Left ventricle myocardium superior (tissue), 1 donor: Measurements from ENCODE around the gene HDAC7. TPM values are rescaled to one million over a fixed set of nuclear protein-coding genes. Genes with fewer than 3 reads are reported as not detected.

Source experiments
- ATAC-seq: fragments of 200-7000 bp; cut with Tn5 transposase; one replicate; pipeline ENCODE4 v1.9.1; 2020; ENCODE audit warnings: mild to moderate bottlenecking, moderate library complexity
- DNase-seq: peaks from one replicate; pipeline ENCODE4 v3.0.0-alpha.2; 2020
- intact Hi-C: fragments of 100-400 bp; cut with micrococcal nuclease; formaldehyde crosslinking; loops from one replicate; pipeline ENCODE4 v1.11.0; 2022
- long read RNA-seq: library from polyadenylated mRNA; unstranded; transcript quantifications from one replicate; pipeline ENCODE4 v2.0.0, GENCODE V29; 2021
- total RNA-seq: library from RNA; stranded (reverse); fragmentation: NEBNext Ultra II Directional; extraction: Animal tissue kit (Norgen Biotek cat#: 25700); gene quantifications from one replicate; pipeline ENCODE4 v1.2.1, GENCODE V29; 2021
- donor health status: DM: no; HTN: yes; CAD: no; lungs with severe emphysema.

The HDAC7 gene
- total RNA-seq = 35.4 TPM
- long read RNA-seq, partial matches to known transcripts = 27 of 34 reads
- long read RNA-seq, other reads (novel, unspliced or antisense) = 6 of 34 reads

DNA sequence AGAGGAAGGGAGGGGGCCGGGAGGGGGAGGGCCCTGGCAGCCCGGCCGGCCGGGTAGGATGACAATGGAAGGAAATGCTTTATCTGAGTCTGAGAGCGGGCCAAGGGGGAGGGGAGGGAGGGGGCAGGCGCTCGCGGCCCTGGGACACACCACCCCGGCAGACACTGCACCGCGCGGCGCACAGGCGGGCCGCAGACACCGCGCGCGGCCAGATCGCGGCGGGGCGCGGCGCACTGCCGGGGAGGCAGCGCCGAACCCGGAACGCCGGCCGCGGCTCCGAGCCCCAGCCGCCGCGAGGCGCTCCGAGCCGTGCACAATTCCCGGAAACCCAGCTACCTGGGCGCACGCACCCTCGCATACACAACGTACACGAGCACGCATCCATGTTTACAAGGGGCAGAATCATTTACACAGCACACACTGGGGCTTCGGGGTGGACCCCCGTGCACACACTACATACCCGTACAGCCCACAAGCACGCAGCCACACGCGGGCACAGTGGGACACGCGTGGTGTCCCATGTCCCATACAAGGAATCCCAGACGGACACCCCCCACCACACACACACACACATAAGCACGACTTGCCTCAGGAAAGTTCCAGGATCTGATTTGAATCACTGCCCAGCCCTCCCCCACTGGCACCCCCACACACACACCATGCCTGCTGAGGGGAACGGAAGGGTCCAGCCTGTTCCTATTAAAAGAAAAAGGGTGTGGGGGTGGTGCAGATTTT is at the start of gene HDAC7:
TSS of gene HDAC7 (minus strand) at position 8 of the 735 bp plus-strand sequence. CDS start 118 bp downstream, outside the sequence.
- ATAC-seq = peak; percentile 70
- intact Hi-C loops = no loop called here
- peak; percentile 94 for DNase-seq

DNA sequence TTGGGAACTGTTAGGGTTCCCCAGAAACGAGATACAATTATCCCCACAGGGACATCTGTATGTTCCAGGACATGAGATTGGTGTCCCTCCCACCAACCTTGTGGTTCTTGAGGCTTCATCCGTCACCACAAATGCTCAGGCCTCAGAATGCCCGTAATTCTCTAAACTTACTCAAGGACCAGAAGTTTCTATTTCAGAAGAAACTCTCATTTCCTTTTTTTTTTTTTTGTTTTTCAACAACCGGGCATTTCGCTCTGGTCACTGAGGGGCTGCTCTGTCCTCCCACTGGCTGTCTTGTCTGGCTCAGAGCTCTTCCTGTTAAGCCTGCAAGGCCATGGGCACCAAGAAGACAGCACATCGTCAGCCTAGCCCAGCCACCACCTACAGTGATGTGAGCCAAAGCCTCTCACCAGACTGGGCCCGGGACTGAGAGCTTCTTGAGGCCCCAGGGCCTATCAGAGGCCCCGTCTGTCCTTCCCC is 48.9 kb upstream of the HDAC7 start:
- intact Hi-C loops = no loop called here
- ATAC-seq (no peak), DNase-seq (no peak)

DNA sequence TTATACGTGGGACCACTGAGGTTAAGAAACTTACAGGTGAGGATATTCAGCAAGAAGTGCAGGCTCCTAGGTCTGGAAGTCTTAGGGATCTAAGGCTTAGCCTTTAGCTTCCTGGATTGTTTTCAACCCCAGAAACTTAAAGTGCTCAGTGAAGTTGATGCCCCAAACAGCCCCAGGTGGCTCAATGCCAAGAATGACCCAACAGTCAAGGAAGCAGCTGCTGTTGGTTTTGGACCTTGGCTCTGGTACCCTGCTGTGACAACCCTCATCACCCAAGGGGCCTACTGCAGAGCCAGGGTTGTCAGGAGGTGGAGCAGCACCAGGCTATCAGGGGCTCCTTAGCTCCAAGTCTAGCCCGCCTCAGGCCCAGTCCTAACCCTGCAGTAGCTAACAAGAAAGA is 48.3 kb upstream of the HDAC7 start:
- no peak for ATAC-seq
- DNase-seq = no peak
- intact Hi-C loops = no loop called here

DNA sequence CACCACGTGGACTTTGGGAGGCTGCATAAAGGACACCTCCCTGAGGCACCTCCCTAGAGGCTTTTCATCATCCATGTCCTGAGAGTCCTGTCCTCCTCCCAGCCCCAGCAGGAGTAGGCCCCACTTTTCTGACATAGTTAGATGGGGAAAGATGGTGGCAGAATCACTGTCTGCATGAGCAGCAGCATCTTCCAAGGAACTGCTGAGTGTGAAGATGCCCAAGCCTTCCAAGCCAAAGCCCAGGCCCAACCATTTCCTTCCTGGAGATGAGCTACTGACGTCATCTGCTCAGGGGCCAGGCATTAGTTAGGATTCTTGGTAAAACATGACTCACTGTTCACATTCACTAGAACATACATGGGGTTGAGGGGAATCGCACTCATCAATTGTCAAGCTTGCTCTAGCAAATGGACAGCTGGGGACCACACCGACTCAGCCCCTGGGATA is 47.8 kb upstream of the HDAC7 start:
- intact Hi-C loops = no loop called here
- ATAC-seq = no peak
- DNase-seq = no peak

DNA sequence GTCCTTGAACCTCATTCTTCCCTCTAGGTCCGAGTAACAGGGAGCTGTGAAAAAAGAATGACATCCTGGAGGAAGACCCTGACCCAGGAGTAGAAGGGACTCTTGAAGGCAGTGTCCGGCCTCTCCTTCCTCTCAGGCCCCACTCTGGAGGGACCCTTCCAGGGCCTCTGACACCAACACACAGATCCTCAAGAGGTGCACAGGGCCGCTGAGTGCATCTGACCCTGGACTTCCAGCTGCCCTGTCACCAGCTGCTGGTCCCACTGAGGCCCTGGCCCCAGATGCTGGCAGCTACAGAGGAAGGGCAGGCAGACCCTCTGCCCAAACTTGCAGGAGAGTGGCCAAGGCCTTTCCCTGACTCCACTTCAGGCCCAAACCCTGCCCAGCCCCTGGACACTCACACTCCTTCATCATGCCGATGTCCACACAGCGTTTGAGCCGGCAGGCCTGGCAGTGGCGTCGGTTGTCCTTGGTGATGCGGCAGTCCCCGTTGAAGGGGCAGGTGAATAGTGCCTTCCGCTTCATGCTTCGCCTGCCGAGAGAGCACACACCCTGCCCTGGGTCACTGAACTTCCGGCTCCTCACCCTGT is 45.0 kb upstream of the HDAC7 start:
- DNase-seq = no peak
- intact Hi-C loops = no loop called here
- ATAC-seq = no peak

DNA sequence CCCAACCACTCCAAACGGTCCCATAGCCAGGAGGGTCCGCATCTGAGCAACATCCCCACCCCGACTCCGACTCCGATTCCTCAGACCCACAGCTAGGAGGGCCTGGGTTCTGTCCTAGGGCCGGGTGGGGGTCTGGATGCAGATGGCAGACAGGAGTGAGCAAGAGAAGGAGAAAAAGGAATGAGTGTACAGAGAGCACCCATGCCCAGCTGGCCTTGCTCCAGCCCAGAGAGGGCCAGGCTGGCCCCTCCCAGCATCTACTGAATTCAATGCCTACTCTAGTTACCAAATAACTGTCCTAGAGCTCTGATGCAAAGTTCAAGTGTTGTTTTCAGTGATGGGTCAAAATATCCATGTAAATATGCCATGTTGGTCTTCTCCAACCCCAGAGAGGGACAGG is 44.3 kb upstream of the HDAC7 start:
- no peak for ATAC-seq
- intact Hi-C loops = no loop called here
- no peak for DNase-seq

DNA sequence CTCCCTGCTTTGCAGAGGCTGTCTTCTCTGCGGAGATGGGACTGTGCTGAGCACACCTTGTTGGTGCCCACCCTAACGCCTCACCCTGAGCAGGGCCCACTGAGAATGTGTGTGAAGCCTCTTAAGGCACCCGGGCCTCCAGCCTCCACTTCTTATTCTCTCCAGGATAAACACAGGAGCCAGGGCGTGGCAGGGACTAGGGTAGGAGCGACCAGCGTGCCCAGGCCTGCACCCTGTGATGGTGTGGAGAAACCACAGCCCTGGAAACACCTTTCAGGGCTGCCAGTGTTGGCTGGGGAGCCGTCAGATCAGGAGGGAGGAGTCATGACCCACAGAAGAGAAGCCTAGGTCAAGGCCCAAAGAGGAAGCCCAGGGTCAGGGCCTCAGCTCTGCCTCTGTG is 43.8 kb upstream of the HDAC7 start:
- ATAC-seq = no peak
- intact Hi-C loops = no loop called here
- no peak for DNase-seq

DNA sequence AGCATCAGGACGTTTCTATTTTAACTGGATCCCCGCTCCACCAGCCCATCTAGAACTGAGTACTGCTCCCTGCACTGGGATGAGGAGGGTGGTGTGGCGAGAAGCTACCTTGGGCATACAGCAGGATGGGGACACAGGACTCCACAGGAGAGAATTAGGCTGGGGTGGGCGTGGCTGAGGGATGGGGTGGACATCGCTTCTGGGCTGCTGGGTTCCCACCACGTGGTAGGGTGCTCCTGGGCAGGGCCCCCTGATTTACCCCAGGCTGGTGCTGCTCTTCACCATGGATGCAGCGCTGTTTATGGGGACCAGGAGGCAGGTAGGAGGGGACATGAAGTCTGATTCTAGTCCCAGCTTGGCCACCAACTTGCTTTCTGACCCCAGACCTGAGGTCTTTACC is 43.2 kb upstream of the HDAC7 start:
- intact Hi-C loops = no loop called here
- ATAC-seq (no peak), DNase-seq (no peak)

DNA sequence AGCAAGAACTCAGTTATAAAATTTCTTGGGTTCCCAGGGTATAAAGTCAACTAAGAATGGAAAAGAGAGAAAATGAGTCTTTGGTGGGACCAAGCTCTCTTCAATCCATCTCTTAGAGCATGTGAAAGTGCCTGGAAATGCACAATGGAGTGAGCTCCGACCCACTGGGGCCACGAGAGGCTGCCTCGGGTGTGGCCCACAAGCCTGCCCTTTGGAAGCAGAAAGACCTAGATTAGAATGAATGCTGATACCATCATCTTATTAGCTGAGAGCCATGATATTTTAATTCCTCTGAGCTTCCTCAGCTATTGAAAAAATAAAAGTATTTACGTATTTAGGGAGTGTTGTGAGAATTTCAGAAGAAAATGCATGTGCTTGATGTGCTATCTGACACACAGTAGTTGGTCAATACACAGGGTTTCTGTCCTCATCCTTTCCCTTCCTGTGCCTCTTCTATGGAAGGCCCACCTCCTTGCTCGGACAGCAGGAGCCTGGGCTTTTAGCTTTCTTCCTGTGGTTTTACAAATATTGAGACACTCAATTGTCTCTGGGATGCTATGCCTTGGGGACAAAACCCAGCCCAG is 42.6 kb upstream of the HDAC7 start:
- no peak for ATAC-seq
- intact Hi-C loops = no loop called here
- no peak for DNase-seq

DNA sequence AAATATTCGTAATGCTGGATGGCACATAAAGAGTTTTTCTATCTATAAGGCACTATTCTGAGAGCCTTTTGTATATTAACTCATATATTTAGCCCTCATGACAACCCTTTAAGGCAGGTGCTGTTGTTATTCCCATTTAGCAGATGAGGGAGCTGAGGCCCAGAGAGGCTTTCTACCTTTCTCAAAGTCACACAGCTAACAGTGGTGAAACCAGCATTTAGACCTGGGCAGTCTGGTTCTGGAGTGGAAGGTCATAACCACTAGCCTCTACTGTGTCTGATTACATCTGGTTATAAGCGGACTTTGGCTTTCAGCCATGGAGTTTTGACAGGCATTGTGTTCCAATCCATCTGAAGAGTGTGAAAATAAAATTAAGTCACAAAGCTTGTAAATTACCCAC is 41.2 kb upstream of the HDAC7 start:
- intact Hi-C loops = no loop called here
- DNase-seq = no peak
- ATAC-seq = no peak

DNA sequence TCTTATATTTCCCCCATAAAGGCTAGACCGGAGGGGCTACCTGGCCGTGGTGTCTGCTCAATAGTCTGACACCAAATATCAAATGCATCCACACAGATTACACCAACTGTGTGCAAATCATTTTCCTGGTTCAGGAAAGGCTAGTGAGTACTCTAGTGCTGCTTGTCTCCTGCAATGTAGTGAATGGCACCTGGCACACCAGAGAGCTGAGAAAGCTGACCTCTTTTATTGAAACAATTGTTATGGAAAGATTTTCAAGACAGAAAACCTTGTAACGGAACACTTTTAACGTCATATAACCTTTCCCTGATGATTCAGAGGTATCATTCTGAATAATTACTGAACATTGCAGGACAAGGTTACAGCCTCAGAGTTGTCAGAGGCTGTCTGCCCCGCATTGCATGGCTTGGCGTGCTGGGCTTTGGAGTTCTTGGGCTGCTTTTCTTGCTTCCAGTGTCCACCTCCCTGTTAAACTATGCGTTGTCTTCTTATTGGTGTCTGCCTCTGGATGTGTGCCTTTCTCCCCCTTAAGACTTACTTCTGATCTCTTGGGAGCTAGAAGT is 40.7 kb upstream of the HDAC7 start:
- ATAC-seq (no peak), DNase-seq (no peak)
- intact Hi-C loops = no loop called here

DNA sequence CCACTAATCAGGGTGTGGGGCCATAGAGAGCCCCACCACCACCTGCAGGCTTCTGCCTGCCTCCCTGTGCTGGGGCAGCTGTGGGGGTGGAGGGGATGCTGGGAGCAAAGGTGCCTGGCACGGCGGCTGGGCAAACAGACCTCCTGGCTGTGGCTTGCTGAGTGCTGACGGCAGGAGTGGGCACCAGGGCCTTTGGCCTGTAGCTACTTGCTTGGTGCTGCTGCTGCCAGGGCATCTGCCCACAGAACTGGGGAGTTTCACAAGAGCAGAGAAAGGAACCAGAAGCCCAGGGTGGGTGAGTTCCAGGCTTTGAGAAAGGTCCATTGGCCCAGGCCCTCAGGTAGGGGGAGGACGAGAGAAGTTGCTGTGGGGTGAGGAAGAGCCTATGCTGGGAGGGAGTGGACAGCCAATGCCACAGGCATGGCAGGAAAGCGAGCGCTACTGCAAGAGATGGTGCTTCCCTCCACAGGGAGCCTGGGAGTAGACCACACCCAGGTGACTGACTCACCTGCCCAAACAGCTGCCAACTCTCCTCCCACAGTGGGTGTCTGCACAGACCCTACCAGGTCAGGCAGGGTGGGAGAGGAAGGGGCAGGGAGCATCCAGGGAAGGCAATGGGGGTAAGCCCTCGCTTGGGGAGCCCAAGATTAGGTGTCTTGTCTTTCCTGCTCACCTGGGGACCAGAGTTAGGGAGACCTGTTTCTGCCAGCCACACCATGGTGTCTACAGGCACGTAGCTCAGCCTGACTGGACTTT is 39.0 kb upstream of the HDAC7 start:
- DNase-seq (no peak), ATAC-seq (no peak)
- intact Hi-C loops = no loop called here

DNA sequence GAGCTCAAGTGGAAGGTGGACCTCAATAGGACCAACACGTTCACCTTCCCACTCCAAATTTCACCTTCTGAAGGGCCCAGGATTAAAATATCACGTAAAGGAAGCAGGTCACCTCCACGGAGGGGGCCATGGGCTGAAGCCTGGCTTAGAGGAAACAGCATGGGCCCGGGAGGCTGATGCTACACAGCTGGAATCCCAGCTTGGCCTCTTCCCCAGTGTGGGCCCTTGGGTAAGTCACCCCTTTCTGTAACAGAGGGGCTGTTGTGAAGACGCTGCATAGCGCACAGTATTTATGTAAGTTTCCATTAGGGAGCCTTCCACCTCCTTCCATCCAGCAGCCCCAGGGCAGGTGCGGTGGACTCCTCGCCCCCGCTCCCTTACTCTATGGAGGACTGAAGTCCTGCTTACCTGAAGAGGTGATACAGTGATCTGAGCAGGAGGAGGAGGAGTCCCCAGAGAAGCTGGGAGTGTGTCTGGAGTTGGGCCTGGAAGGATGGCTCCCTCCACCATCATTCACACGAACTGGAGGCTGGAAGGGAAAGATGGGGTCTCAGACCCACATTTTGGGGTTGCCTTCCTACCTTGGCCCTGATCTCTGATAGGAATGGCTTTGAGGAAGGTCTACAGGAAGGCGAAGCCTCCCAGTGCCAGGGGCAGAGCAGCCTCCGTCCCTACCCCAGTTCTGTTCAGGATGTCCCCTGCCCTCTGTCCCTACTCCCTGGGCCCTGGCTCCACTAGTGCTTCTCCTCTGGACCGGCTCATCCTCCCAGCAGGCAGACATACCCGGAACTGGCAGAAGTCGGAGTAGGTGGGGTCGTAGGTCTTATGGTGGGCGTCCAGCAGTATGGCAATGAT is 37.2 kb upstream of the HDAC7 start:
- intact Hi-C loops = no loop called here
- ATAC-seq = no peak
- no peak for DNase-seq

DNA sequence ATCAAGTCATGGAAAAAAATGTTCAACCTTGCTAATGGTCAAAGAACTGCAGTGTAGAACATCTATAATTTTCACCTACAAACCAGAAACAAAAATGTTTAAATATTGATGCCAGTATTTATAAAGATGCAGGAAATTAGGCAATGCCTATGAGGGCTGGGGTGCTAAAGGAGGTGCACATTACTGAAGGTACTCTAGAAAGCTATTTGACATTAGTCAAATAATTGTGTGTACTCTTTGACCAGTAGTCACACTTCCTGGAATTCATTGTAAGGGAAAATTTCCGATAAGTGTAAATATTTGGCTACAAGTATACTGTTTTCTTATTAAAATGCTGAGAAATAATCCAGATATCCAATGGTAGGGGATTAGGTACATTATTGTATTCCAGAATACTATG is 36.4 kb upstream of the HDAC7 start:
- ATAC-seq (no peak), DNase-seq (no peak)
- intact Hi-C loops = no loop called here

DNA sequence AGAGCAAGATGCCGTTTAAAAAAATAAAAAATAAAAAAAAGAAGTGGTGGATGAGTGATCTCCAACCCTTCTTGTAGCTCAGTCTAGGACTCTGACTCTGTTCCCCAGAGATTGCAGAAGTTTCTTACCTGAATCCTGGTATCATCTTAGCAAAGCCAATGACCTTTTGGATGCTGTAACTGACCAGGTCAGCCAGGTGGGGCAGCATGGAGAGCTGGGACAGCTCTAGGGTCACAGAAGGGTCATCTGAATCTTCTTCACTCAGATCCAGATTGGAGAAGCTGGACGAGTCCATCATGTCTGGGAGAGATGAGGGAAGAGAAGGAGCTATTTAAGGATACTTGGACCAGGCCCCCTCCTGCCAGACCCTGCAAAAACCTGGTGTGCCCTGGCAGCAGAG is 35.8 kb upstream of the HDAC7 start:
- ATAC-seq (no peak), DNase-seq (no peak)
- intact Hi-C loops = no loop called here

DNA sequence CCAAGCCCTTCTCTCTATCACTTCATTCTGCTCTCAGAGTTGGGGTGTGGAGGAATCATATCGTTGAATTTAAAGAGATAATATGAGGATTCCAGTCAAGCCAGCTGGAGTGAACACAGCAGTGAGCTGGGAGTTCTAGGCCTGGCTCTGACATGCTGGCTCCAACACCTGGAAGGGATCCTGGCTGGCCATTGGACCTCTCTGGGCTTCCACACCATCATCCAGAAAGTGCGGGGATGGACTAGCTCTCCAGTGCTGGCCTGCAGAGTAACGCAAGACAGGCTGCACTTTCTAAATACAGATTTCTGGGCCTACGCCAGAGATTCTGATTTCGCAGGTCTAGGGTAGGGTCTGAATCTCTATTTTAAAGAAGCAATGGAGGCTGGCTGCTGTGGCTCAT is 34.8 kb upstream of the HDAC7 start:
- intact Hi-C loops = no loop called here
- DNase-seq = no peak
- ATAC-seq = peak; percentile 33

DNA sequence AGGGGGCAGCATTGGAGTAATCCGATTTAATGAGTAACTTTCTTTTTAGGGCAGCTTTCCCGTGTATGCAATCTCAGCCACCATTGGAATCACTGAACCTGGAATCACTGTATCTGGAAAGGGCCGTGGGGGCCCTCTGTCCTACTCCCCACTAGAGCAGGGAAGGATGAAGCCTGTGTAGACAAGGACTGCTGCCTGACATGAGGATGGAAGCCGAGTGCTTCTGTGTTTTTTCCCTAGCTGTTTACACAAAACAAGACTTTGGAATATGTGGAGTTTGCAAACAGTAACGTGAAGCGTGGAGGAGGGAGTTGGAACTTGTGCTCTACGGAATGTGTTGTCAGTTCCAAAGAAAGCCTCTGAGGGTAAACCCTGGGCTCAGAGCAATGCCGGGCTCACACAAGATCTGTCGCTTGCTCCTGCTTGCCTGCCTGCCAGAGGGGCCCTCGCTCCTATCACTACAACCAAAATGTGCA is 32.4 kb upstream of the HDAC7 start:
- DNase-seq (no peak), ATAC-seq (peak; percentile 54)
- intact Hi-C loops = no loop called here

DNA sequence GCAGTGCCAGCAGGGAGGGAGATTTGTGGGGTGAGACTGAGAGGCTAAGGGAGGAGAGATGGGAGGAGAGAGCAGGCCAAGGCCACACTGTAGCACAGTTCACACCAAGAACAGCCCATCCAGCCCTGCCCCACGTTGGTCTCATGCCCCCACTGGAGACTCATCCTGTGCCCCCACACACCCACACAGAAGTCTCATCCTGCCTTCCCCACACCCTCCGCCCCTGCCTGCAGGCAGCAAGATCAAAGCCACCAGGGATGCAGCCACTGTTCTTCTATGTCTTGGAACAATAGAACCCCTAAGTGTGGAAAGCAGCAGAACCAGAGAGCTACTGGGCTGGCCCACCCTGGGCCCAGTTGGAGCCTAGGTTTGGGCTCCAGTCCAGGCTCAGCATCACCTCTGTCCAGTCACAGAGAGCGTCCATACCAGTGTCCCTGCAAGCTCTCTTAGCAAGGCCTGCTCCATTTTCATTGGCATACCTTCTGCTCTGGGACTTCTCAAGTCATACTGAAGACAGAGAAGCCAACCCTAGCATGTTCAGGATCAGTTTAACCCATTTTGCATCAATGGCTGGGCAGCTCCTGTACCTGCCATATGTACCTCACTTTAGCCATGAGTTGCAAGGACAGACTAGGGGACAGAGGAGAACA is 31.7 kb upstream of the HDAC7 start:
- no peak for DNase-seq
- intact Hi-C loops = no loop called here
- no peak for ATAC-seq
